H1 (cell line): ENCODE measurements around the gene CLEC1B. TPM values are rescaled to one million over a fixed set of nuclear protein-coding genes. Genes with fewer than 3 reads are reported as not detected.

Experiments
- CTCF ChIA-PET: fragments of 300-600 bp; sonication (Branson Sonifier 250); formaldehyde crosslinking; loops from one replicate; lab custom pipeline; 2021; ENCODE audit not compliant: partially characterized antibody; lab: Charles Lee
- POLR2A ChIA-PET: fragments of 300-600 bp; sonication (Branson Sonifier 250); formaldehyde crosslinking; loops from one replicate; lab custom pipeline; 2021; ENCODE audit warnings: inconsistent platforms; ENCODE audit not compliant: partially characterized antibody; lab: Charles Lee
- DNase-seq, 2 experiments: peaks; one replicate each; pipeline versions ENCODE4 v3.0.0 to v3.0.0-alpha.2; 2010 to 2022; ENCODE audit warnings: low spot score in 2 of 2, low read depth in 1 of 2, mixed read lengths in 1 of 2
- FAIRE-seq: peaks from 2 replicates; lab custom pipeline; 2011; peaks lifted over from hg19 to GRCh38; lab: Jason Lieb, UNC
- H2AFZ ChIP-seq: 2 replicates; pipeline ENCODE4 v1.8.1; 2012; ENCODE audit warnings: low read length, inconsistent platforms
- H2AK5ac ChIP-seq: 2 replicates; pipeline ENCODE4 v1.6.1; 2013; ENCODE audit warnings: low read depth, low read length
- H2BK120ac ChIP-seq: replicated peaks from 2 replicates; pipeline ENCODE3; 2013; ENCODE audit warnings: low read depth, low read length, inconsistent platforms
- H2BK12ac ChIP-seq: 2 replicates; pipeline ENCODE4 v1.6.1; 2013; ENCODE audit warnings: low read depth, low read length
- H2BK15ac ChIP-seq: 2 replicates; pipeline ENCODE4 v1.6.1; 2013; ENCODE audit warnings: low read length
- H2BK20ac ChIP-seq: 2 replicates; pipeline ENCODE4 v1.6.1; 2013; ENCODE audit warnings: low read length
- H2BK5ac ChIP-seq: 2 replicates; pipeline ENCODE4 v1.6.1; 2013; ENCODE audit warnings: low read depth, low read length
- H3K14ac ChIP-seq: 2 replicates; pipeline ENCODE4 v1.6.1; 2013; ENCODE audit warnings: inconsistent platforms; ENCODE audit not compliant: insufficient read length
- H3K18ac ChIP-seq: 2 replicates; pipeline ENCODE4 v1.6.1; 2013; ENCODE audit warnings: low read length; ENCODE audit errors: extremely low read depth
- H3K23ac ChIP-seq: 2 replicates; pipeline ENCODE4 v1.6.1; 2013; ENCODE audit warnings: inconsistent platforms; ENCODE audit not compliant: insufficient read length
- H3K23me2 ChIP-seq: 2 replicates; pipeline ENCODE4 v1.6.1; 2013; ENCODE audit warnings: low read depth, low read length
- H3K27ac ChIP-seq: 2 replicates; pipeline ENCODE4 v1.6.1; 2011; ENCODE audit warnings: low read depth, low read length, inconsistent platforms
- H3K27me3 ChIP-seq, 4 experiments: replicated peaks in 1 of 4; 1 replicate in 1 of 4; 2 replicates in 3 of 4; pipeline versions ENCODE4 v1.6.1 to v1.8.1; 2011 to 2013; ENCODE audit warnings: low read length in 3 of 4, mild to moderate bottlenecking in 3 of 4, inconsistent platforms in 2 of 4, mixed read lengths in 2 of 4, moderate library complexity in 1 of 4; ENCODE audit not compliant: control insufficient read depth in 3 of 4, insufficient read depth in 3 of 4; ENCODE audit errors: extremely low read depth in 1 of 4
- H3K36me3 ChIP-seq, 4 experiments: 2 replicates each; pipeline versions ENCODE4 v1.6.1 to v1.8.1; 2011 to 2013; ENCODE audit warnings: mild to moderate bottlenecking in 4 of 4, low read length in 3 of 4, moderate library complexity in 2 of 4, control low read depth in 1 of 4, inconsistent platforms in 1 of 4; ENCODE audit not compliant: insufficient read depth in 4 of 4, control insufficient read depth in 2 of 4
- H3K4ac ChIP-seq: replicated peaks from 2 replicates; pipeline ENCODE3; 2013; ENCODE audit warnings: low read length, low read depth, mixed read lengths, inconsistent platforms; ENCODE audit not compliant: insufficient read length
- H3K4me1 ChIP-seq, 4 experiments: replicated peaks in 1 of 4; 1 replicate in 1 of 4; 2 replicates in 3 of 4; pipeline versions ENCODE4 v1.6.1 to v1.8.1; 2011 to 2013; ENCODE audit warnings: low read length in 3 of 4, inconsistent platforms in 2 of 4, mixed read lengths in 1 of 4; ENCODE audit not compliant: insufficient read depth in 4 of 4, control insufficient read depth in 3 of 4
- H3K4me2 ChIP-seq, 2 experiments: 2 replicates each; pipeline versions ENCODE4 v1.6.1 to v1.8.1; 2011 to 2013; ENCODE audit warnings: low read depth in 2 of 2, low read length in 2 of 2, control low read depth in 1 of 2, inconsistent platforms in 1 of 2, mild to moderate bottlenecking in 1 of 2; ENCODE audit not compliant: insufficient read depth in 1 of 2
- H3K4me3 ChIP-seq, 4 experiments: fragments of 200-600, 300-600 bp in 1 of 4; sonication (generic), shearing (Covaris generic), sonication (Bioruptor Twin) in 1 of 4; 2 replicates each; pipeline versions ENCODE4 v1.5.1 to v1.8.1; 2011 to 2016; ENCODE audit warnings: low read length in 4 of 4, low read depth in 3 of 4, control low read depth in 2 of 4, inconsistent platforms in 2 of 4, mild to moderate bottlenecking in 2 of 4, mixed read lengths in 1 of 4, moderate library complexity in 1 of 4; ENCODE audit not compliant: insufficient read depth in 2 of 4; ENCODE audit errors: extremely low read depth in 1 of 4
- H3K56ac ChIP-seq: replicated peaks from 2 replicates; pipeline ENCODE3; 2013; ENCODE audit warnings: low read depth, mild to moderate bottlenecking, mixed read lengths, low read length, inconsistent platforms; ENCODE audit not compliant: insufficient read length
- H3K79me1 ChIP-seq: 2 replicates; pipeline ENCODE4 v1.6.1; 2013; ENCODE audit warnings: low read depth, low read length, control low read depth
- H3K79me2 ChIP-seq, 2 experiments: 2 replicates each; pipeline versions ENCODE4 v1.6.1 to v1.8.1; 2012 to 2013; ENCODE audit warnings: low read length in 2 of 2, mild to moderate bottlenecking in 2 of 2, inconsistent platforms in 1 of 2; ENCODE audit not compliant: insufficient read depth in 2 of 2, control insufficient read depth in 1 of 2
- H3K9ac ChIP-seq, 4 experiments: replicated peaks in 1 of 4; 1 replicate in 1 of 4; 2 replicates in 3 of 4; pipeline versions ENCODE4 v1.6.1 to v1.8.1; 2011 to 2013; ENCODE audit warnings: low read depth in 3 of 4, low read length in 3 of 4, control low read depth in 2 of 4, mild to moderate bottlenecking in 2 of 4, moderate library complexity in 2 of 4, inconsistent platforms in 1 of 4; ENCODE audit errors: extremely low read depth in 1 of 4
- H3K9me3 ChIP-seq, 2 experiments: 2 replicates each; pipeline versions ENCODE4 v1.6.1 to v1.8.1; 2012 to 2013; ENCODE audit warnings: mild to moderate bottlenecking in 2 of 2, moderate library complexity in 2 of 2, control low read depth in 1 of 2, inconsistent platforms in 1 of 2, low read depth in 1 of 2, low read length in 1 of 2, mixed read lengths in 1 of 2; ENCODE audit not compliant: insufficient read depth in 2 of 2
- H4K20me1 ChIP-seq, 2 experiments: replicated peaks in 1 of 2; 2 replicates each; pipeline versions ENCODE3 to v1.8.1; 2011 to 2013; ENCODE audit warnings: inconsistent platforms in 2 of 2, low read length in 2 of 2, mild to moderate bottlenecking in 1 of 2; ENCODE audit not compliant: insufficient read depth in 2 of 2, control insufficient read depth in 1 of 2
- H4K5ac ChIP-seq: 2 replicates; pipeline ENCODE4 v1.6.1; 2013; ENCODE audit warnings: low read length, low read depth, mixed read lengths, inconsistent platforms; ENCODE audit not compliant: insufficient read length
- H4K8ac ChIP-seq: 2 replicates; pipeline ENCODE4 v1.8.0; 2013; ENCODE audit warnings: mild to moderate bottlenecking, moderate library complexity, low read length, inconsistent platforms; ENCODE audit not compliant: insufficient read depth; ENCODE audit errors: extremely low read depth
- H4K91ac ChIP-seq: replicated peaks from 2 replicates; pipeline ENCODE3; 2013; ENCODE audit warnings: low read length, mixed read lengths, inconsistent platforms; ENCODE audit not compliant: insufficient read length
- CEBPB ChIP-seq: IDR thresholded peaks from 2 replicates; pipeline ENCODE4 v1.6.1; 2012; ENCODE audit warnings: low read depth, low read length
- FOSL1 ChIP-seq: IDR thresholded peaks from 2 replicates; pipeline ENCODE4 v1.6.1; 2011; ENCODE audit warnings: mild to moderate bottlenecking, low read depth, low read length, moderate library complexity; ENCODE audit not compliant: insufficient read depth
- NRF1 ChIP-seq: IDR thresholded peaks from 2 replicates; pipeline ENCODE4 v1.6.1; 2011; ENCODE audit warnings: mild to moderate bottlenecking, low read depth, low read length, improper control_type of control experiment
- WGBS, 2 experiments: shearing (Covaris generic) in 1 of 2; methylation state at CpG; one replicate each; pipeline versions ENCODE4 v1.1.6 to v1.1.7; 2013 to 2015; ENCODE audit warnings: low lambda C conversion rate in 2 of 2, mixed read lengths in 2 of 2, inconsistent platforms in 1 of 2, low coverage in 1 of 2, missing lambda C conversion rate in 1 of 2; ENCODE audit not compliant: insufficient replicate concordance in 2 of 2, insufficient coverage in 1 of 2, insufficient read length in 1 of 2; ENCODE audit errors: extremely low coverage in 1 of 2, missing lambda C conversion rate in 1 of 2; 5-methylcytosine and 5-hydroxymethylcytosine counted together
- polyA plus RNA-seq, 7 experiments: library from polyadenylated mRNA; depleted of rRNA in 3 of 7; stranded (reverse) in 5 of 7; unstranded in 2 of 7; fragments of >200 nt in 5 of 7; fragments of 200-250 nt in 2 of 7; gene quantifications; 1 replicate in 5 of 7; 2 replicates in 1 of 7; 4 replicates in 1 of 7; pipeline versions ENCODE4 v1.2.1 to v1.2.3, GENCODE V29; 2011 to 2013; ENCODE audit warnings: missing spikeins in 2 of 7, mixed read lengths in 2 of 7
- total RNA-seq: library from RNA; stranded (reverse); fragmentation: NEBNext Ultra II Directional; extraction: Animal tissue kit (Norgen Biotek cat#: 25700); gene quantifications from 2 replicates; pipeline ENCODE4 v1.2.1, GENCODE V29; 2021

CLEC1B gene
- total and polyA plus RNA-seq, 2 of the 8 experiments (the other 6 are each of a cell fraction or from before 2014, with no cell fraction given): not detected

GRCh38 chr12:9961901-9962300, 37.0 kb downstream of the CLEC1B start:
- DNase-seq (no peak), FAIRE-seq (no peak)
- Histone ChIP-seq H2BK15ac (no peak overlapping the region), H2AK5ac (no peak overlapping the region), H3K79me1 (no peaks in the 10 kb centered on the region), H4K20me1 (no peaks in the 10 kb centered on the region), H4K8ac (no peak overlapping the region), H3K23me2 (no peaks in the 10 kb centered on the region), H3K14ac (no peak overlapping the region), H3K4me1 (peaks cover 0 to 2% (median 0%) of the 10 kb centered on the region in 4 experiments; a peak in 1 of 7 replicates), H2BK120ac (no peak overlapping the region), H3K4me3 (no peak overlapping the region), H2AFZ (no peak overlapping the region), H3K9ac (no peak overlapping the region), H4K5ac (no peak overlapping the region), H3K4ac (no peak overlapping the region), H4K91ac (no peak overlapping the region), H2BK20ac (no peak overlapping the region), H3K23ac (no peak overlapping the region), H2BK5ac (no peak overlapping the region), H3K4me2 (no peak overlapping the region), H3K27me3 (no peaks in the 10 kb centered on the region), H3K18ac (no peak overlapping the region), H3K36me3 (no peaks in the 10 kb centered on the region), H3K56ac (no peak overlapping the region), H3K27ac (no peak overlapping the region), H3K79me2 (no peaks in the 10 kb centered on the region), H3K9me3 (no peaks in the 10 kb centered on the region), H2BK12ac (no peak overlapping the region)
- WGBS, 2 experiments: 73% methylated on average over 2 of the region's 3 CpGs; no CpG with 5 or more reads in 1 of the 2 experiments
- ChIA-PET CTCF (no interaction called here), POLR2A (no interaction called here)
- TF ChIP-seq FOSL1 (no peak), CEBPB (no peak), NRF1 (no peak)
